Cardiac muscle cell (in vitro differentiated cells and primary cell): ENCODE data around the gene ARHGAP45. TPM values are rescaled to one million over a fixed set of nuclear protein-coding genes. Genes with fewer than 3 reads are reported as not detected.

Experiments
- DNase-seq, 2 donors: peaks; one replicate each; pipeline versions ENCODE4 v3.0.0 to v3.0.0-alpha.2; 2010 to 2017; ENCODE audit warnings: low read depth in 1 of 2, low spot score in 1 of 2
- H3K27ac ChIP-seq: fragments of 200-600 bp; sonication (generic); 2 replicates; pipeline ENCODE4 v1.5.1; 2016
- H3K27me3 ChIP-seq: fragments of 200-600 bp; sonication (generic); 2 replicates; pipeline ENCODE4 v1.6.0; 2016; ENCODE audit warnings: control low read depth
- H3K36me3 ChIP-seq: fragments of 200-600 bp; sonication (generic); 2 replicates; pipeline ENCODE4 v1.5.1; 2016; ENCODE audit warnings: control low read depth
- H3K4me1 ChIP-seq: fragments of 200-600 bp; sonication (generic); 2 replicates; pipeline ENCODE4 v1.8.1; 2017; ENCODE audit warnings: low read depth, mild to moderate bottlenecking, mixed run types
- H3K4me3 ChIP-seq: fragments of 200-600 bp; sonication (generic); 2 replicates; pipeline ENCODE4 v1.5.1; 2016; ENCODE audit warnings: mild to moderate bottlenecking
- H3K9me3 ChIP-seq: fragments of 200-600 bp; sonication (generic); 2 replicates; pipeline ENCODE4 v1.5.1; 2017; ENCODE audit warnings: low read depth, mild to moderate bottlenecking, control low read depth
- polyA plus RNA-seq: library from polyadenylated mRNA; unstranded; fragments of >200 nt; fragmentation: Nextera tagmentation; extraction: Ambion mirVana; gene quantifications from 2 replicates; pipeline ENCODE4 v1.2.1, GENCODE V29; 2016
- total RNA-seq: library from RNA; depleted of rRNA; stranded (reverse); fragments of >200 nt; gene quantifications from 2 replicates; pipeline ENCODE4 v1.2.3, GENCODE V29; 2016
- TF ChIP-seq, protein P1 (sequence below): IDR thresholded peaks from 2 replicates; pipeline ENCODE4 v1.5.1; 2012; ENCODE audit warnings: low read depth, mild to moderate bottlenecking, low read length

The ARHGAP45 gene
- total and polyA plus RNA-seq, 2 experiments from 2014 or later = 67.5 to 88.6 TPM

DNA sequence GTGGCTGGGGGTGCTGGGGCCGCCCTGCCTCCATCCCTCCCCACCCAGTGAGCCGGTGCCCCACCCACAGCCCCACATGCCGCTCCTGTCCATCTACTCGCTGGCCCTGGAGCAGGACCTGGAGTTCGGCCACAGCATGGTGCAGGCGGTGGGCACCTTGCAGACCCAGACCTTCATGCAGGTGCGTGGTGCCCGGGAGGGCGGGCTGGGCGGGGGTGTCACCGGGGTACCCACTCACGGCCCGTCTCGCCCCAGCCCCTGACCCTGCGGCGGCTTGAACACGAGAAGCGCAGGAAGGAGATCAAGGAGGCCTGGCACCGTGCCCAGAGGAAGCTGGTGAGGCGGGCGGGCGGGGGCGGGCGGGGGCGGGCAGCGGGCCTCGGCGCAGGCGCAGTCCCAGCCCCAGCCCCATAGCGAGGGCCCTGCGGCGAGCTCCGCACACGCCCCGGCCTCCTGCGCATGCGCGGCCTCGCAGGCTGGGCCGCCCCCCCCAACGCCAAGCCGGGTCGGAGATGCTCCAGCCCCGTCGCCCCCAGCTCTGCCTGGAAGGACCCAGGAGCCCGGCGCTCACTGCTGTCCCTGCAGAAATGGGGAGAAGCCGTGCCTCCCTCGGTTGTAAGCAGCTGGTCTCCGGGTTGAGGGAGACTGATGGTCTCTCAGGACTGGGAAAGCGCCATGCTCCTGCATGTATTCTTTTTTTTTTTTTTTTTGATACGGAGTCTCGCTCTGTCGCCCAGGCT is 7.7 kb downstream of the ARHGAP45 start:
- H3K4me1 ChIP-seq = no peaks in the 10 kb centered on the region
- TF ChIP-seq, protein P1, sequence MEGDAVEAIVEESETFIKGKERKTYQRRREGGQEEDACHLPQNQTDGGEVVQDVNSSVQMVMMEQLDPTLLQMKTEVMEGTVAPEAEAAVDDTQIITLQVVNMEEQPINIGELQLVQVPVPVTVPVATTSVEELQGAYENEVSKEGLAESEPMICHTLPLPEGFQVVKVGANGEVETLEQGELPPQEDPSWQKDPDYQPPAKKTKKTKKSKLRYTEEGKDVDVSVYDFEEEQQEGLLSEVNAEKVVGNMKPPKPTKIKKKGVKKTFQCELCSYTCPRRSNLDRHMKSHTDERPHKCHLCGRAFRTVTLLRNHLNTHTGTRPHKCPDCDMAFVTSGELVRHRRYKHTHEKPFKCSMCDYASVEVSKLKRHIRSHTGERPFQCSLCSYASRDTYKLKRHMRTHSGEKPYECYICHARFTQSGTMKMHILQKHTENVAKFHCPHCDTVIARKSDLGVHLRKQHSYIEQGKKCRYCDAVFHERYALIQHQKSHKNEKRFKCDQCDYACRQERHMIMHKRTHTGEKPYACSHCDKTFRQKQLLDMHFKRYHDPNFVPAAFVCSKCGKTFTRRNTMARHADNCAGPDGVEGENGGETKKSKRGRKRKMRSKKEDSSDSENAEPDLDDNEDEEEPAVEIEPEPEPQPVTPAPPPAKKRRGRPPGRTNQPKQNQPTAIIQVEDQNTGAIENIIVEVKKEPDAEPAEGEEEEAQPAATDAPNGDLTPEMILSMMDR = no peak
- H3K9me3 ChIP-seq = no peaks in the 10 kb centered on the region
- DNase-seq = no peak
- H3K4me3 ChIP-seq = no peak overlapping the region
- H3K36me3 ChIP-seq = no peaks in the 10 kb centered on the region
- peaks cover 8% of the 10 kb centered on the region for H3K27me3 ChIP-seq
- no peak overlapping the region for H3K27ac ChIP-seq

DNA sequence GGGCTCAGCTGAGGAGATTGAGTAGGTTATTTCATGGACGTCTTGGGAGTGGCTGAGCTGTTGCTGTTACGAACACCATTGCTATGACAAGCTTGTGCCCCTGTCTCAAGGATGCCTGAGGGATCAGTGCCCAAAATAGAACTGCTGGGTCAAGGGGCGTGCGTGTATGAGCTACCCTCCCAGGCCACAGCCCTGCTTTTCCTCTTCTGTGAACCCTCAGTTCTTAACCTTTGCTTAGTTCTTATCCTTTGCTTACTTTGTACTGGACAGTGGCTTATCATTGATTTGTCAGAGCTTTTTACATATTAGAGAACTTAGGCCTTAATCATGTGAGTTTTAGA is 9.0 kb downstream of the ARHGAP45 start:
- DNase-seq = no peak
- H3K9me3 ChIP-seq = no peaks in the 10 kb centered on the region

DNA sequence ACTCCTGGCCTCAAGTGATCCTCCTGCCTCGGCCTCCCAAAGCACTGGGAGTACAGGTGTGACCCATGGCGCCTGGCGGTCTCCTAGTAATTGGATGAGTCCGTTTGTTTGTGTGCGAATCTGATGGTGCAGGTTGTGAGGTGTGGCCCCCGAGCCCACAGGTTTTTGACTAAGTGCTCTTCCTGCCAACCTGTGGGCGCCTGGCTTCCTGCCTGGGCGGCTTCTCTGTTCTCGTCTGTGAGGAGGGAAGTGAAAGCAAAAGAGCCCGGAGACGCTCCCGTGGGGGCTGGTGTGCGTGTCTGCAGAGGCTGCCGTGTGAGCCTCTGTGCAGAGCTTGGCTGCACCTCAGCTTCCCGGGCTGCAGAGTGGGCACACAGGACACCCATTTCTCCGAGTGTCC is 10.0 kb downstream of the ARHGAP45 start:
- Histone ChIP-seq H3K27me3 (no peaks in the 10 kb centered on the region), H3K4me3 (no peak overlapping the region), H3K4me1 (no peaks in the 10 kb centered on the region), H3K9me3 (no peaks in the 10 kb centered on the region), H3K36me3 (no peaks in the 10 kb centered on the region), H3K27ac (no peak overlapping the region)
- TF ChIP-seq, protein P1 = no peak
- no peak for DNase-seq

More for the DNA sequence above, 9.0 kb downstream of the ARHGAP45 start:
- TF ChIP-seq, protein P1 = no peak
- Histone ChIP-seq H3K4me3 (no peak overlapping the region), H3K36me3 (no peaks in the 10 kb centered on the region), H3K4me1 (no peaks in the 10 kb centered on the region), H3K27ac (no peak overlapping the region), H3K27me3 (peaks cover 1% of the 10 kb centered on the region)

DNA sequence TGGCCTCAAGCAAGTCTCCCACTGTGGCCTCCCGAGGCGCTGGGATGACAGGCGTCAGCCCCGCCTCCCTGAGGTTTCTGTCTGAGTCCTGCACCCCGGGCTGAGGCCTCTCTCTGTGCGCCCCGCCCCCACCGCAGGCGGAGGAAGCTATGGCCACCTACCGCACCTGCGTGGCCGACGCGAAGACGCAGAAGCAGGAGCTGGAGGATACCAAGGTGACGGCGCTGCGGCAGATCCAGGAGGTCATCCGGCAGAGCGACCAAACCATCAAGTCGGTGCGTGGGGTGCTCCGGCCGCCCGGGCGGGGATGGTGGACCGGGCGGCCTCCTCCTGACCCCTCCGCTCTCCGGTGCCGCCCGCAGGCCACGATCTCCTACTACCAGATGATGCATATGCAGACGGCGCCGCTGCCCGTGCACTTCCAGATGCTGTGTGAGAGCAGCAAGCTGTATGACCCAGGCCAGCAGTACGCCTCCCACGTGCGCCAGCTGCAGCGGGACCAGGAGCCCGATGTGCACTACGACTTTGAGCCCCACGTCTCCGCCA is 12.7 kb downstream of the ARHGAP45 start:
- no peaks in the 10 kb centered on the region for H3K36me3 ChIP-seq
- H3K9me3 ChIP-seq = no peaks in the 10 kb centered on the region
- H3K4me1 ChIP-seq = no peaks in the 10 kb centered on the region
- no peak for DNase-seq
- H3K4me3 ChIP-seq = no peak overlapping the region
- H3K27ac ChIP-seq = no peak overlapping the region
- no peaks in the 10 kb centered on the region for H3K27me3 ChIP-seq
- TF ChIP-seq, protein P1 = no peak

DNA sequence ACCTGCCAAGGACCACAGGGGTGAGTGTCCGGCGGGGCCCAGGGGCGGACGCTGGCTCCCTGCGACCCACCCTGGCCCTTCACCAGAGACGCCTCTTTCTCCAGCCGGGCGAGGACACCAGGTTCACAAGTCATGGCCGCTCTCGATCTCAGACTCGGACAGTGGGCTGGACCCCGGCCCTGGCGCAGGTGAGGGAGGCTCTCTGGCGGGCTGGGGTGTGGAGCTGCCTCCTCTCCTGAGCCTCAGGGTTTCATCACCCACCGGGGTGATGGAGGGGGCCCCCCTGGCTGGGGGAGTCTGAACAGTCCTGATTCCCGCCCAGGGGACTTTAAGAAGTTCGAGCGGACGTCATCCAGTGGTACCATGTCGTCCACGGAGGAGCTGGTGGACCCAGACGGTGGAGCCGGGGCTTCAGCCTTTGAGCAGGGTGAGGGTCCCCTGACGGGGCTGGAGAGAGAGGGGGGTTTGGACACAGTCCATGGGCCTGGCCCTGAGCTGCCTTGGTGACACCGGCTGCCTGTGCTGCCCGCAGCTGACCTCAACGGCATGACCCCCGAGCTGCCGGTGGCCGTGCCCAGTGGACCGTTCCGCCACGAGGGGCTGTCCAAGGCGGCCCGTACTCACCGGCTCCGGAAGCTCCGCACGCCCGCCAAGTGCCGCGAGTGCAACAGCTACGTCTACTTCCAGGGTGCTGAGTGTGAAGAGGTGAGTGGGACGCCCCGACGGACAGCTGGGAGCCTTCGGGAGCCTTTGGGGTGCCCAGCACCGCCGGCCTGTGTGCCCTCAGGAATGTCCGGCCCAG is 13.6 kb downstream of the ARHGAP45 start:
- Histone ChIP-seq H3K36me3 (no peaks in the 10 kb centered on the region), H3K9me3 (no peaks in the 10 kb centered on the region), H3K4me3 (no peak overlapping the region), H3K27ac (no peak overlapping the region), H3K27me3 (no peaks in the 10 kb centered on the region), H3K4me1 (no peaks in the 10 kb centered on the region)
- no peak for DNase-seq
- TF ChIP-seq, protein P1 = no peak
